Measurements from ENCODE around the gene DDX47.

GRCh38 chr12:12837813-12838153 lies 24.6 kb downstream of the DDX47 start:
- TF ChIP-seq SMC3 (IDR thresholded peaks at IDR 0.05; ENCODE audit: low read depth, low read length) (no peak), MAFK (IDR thresholded peaks at IDR 0.05; ENCODE audit: low read depth, low read length) (no peak), RCOR1 (IDR thresholded peaks at IDR 0.05; ENCODE audit: insufficient replicate concordance, low read length) (no peak), MAZ (IDR thresholded peaks at IDR 0.05; ENCODE audit: borderline replicate concordance, low read depth, low read length) (no peak), CTCF (conservative IDR thresholded peaks at IDR 0.05; ENCODE audit: low read depth, low read length) (no peak), POLR2A (IDR thresholded peaks at IDR 0.05; ENCODE audit: low read depth, low read length) (no peak), CEBPB (IDR thresholded peaks at IDR 0.05; ENCODE audit: low read depth, low read length) (no peak), RAD21 (IDR thresholded peaks at IDR 0.05; ENCODE audit: low read length) (no peak)
